ENCODE results near the gene SOST. TPM values are rescaled to one million over a fixed set of nuclear protein-coding genes. Genes with fewer than 3 reads are reported as not detected.

Gene SOST
- total and polyA plus RNA-seq, 2 donors (not counting 1 experiment from before 2014, with no cell fraction given): not detected

DNA sequence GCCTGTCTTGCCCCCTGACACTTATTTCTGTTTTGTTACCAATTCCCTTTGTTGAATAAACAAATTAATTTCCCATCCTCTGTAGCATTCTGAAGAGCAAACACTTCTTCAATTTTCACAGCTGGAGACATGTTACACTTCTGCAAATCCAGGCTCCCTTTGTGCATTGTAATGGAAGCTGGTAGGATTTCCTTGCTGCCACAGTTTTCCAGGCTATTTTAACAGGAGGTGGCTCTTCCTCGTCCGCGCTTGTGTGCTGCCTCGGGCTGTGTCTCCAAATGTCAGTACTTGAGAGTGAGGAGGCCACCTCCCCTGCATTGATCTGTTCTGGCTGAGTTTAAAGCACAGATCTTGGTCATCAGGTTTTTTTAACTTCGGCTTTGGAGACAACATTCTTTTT is 40.0 kb downstream of the SOST start:
- no peaks in the 10 kb centered on the region for H3K9me3 Mint-ChIP-seq (ENCODE audit: insufficient read depth)
- H3K36me3 ChIP-seq (replicated peaks in 1 of 2; ENCODE audit: control extremely low read depth in 1 of 2, control insufficient read depth in 1 of 2, extremely low read depth in 1 of 2, insufficient read depth in 2 of 2, low read length in 1 of 2): no peaks in the 10 kb centered on the region
- TF ChIP-seq, protein P1, sequence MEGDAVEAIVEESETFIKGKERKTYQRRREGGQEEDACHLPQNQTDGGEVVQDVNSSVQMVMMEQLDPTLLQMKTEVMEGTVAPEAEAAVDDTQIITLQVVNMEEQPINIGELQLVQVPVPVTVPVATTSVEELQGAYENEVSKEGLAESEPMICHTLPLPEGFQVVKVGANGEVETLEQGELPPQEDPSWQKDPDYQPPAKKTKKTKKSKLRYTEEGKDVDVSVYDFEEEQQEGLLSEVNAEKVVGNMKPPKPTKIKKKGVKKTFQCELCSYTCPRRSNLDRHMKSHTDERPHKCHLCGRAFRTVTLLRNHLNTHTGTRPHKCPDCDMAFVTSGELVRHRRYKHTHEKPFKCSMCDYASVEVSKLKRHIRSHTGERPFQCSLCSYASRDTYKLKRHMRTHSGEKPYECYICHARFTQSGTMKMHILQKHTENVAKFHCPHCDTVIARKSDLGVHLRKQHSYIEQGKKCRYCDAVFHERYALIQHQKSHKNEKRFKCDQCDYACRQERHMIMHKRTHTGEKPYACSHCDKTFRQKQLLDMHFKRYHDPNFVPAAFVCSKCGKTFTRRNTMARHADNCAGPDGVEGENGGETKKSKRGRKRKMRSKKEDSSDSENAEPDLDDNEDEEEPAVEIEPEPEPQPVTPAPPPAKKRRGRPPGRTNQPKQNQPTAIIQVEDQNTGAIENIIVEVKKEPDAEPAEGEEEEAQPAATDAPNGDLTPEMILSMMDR (IDR thresholded peaks at IDR 0.05): no peak
- no peak for TF ChIP-seq EZH2 (IDR thresholded peaks at IDR 0.05; ENCODE audit: borderline replicate concordance, insufficient read depth, low read depth, low read length, poor library complexity, severe bottlenecking)
- no peak overlapping the region for H3K4me3 ChIP-seq (ENCODE audit: control extremely low read depth in 1 of 5, extremely low read depth in 1 of 5, insufficient read depth in 1 of 5, low read depth in 2 of 5, low read length in 4 of 5)
- peaks cover 20% of the 10 kb centered on the region for H3K27me3 Mint-ChIP-seq
- H3K27ac ChIP-seq (ENCODE audit: low read length in 2 of 2): no peak overlapping the region
- H3K27me3 ChIP-seq (replicated peaks in 1 of 4; ENCODE audit: control extremely low read depth in 1 of 4, control insufficient read depth in 3 of 4, insufficient read depth in 4 of 4, low read length in 3 of 4): peaks cover 0 to 16% (median 2%) of the 10 kb centered on the region in 4 experiments
- no peak overlapping the region for H3K9ac ChIP-seq (ENCODE audit: low read length)
- no peaks in the 10 kb centered on the region for H4K20me1 ChIP-seq (ENCODE audit: control insufficient read depth, insufficient read depth, low read length, poor library complexity, severe bottlenecking)
- H3K4me2 ChIP-seq (replicated peaks; ENCODE audit: low read depth, low read length, poor library complexity, severe bottlenecking): no peak overlapping the region
- WGBS (ENCODE audit: insufficient coverage): 95% methylated on average over 3 of the region's 5 CpGs
- ChIA-PET CTCF (interaction anchor here (1.6 kb wide), 1 partner anchor 44 kb away, joined by 3 read pairs; no protein-coding TSS in a partner anchor), POLR2A (interaction anchor here (0.6 kb wide), 1 partner anchor 142 kb away, joined by 6 read pairs; no protein-coding TSS in a partner anchor)
- no peaks in the 10 kb centered on the region for H3K79me2 ChIP-seq (ENCODE audit: control insufficient read depth, insufficient read depth, low read length)
- DNase-seq (no peak), ATAC-seq (ENCODE audit: low read depth) (no peak)
- H3K4me3 Mint-ChIP-seq: no peak overlapping the region
- H3K4me1 Mint-ChIP-seq: peaks cover 19% of the 10 kb centered on the region
- H3K27ac Mint-ChIP-seq: no peak overlapping the region
- intact Hi-C loops (cut with micrococcal nuclease): no loop called here
- no peaks in the 10 kb centered on the region for H3K9me3 ChIP-seq (ENCODE audit: control extremely low read depth in 1 of 3, control insufficient read depth in 2 of 3, insufficient read depth in 1 of 3, low read length in 2 of 3)
- H3K4me1 ChIP-seq (ENCODE audit: control insufficient read depth in 2 of 2, insufficient read depth in 2 of 2, low read length in 2 of 2): peaks cover 10 to 12% of the 10 kb centered on the region in 2 donors
- H2AFZ ChIP-seq (ENCODE audit: insufficient read depth, low read depth, low read length, poor library complexity, severe bottlenecking): no peak overlapping the region

DNA sequence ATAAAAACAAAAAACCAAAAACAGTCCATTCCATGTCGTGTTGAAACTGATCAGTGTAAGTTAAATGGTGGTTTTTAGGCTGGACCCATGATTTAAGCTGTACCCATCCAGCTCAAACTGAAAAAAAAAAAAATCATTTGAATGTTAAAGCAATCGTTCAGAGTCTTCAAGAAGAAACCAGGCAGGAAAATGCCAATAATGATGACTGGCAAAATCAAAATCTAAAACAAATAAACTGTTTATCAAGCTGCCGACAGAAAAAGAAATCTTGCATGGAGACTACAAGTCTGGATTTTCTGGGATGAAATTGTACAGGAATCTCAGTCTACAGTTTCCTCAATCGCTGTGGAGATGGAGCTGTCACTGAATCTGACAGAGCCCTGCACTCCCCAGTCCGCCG is 40.7 kb downstream of the SOST start:
- Histone ChIP-seq H3K4me2 (replicated peaks; ENCODE audit: low read depth, low read length, poor library complexity, severe bottlenecking) (no peak overlapping the region), H3K27me3 (replicated peaks in 1 of 4; ENCODE audit: control extremely low read depth in 1 of 4, control insufficient read depth in 3 of 4, insufficient read depth in 4 of 4, low read length in 3 of 4) (peaks cover 0 to 22% (median 6%) of the 10 kb centered on the region in 4 experiments), H3K9ac (ENCODE audit: low read length) (no peak overlapping the region), H3K4me1 (ENCODE audit: control insufficient read depth in 2 of 2, insufficient read depth in 2 of 2, low read length in 2 of 2) (peaks cover 16 to 18% of the 10 kb centered on the region in 2 donors), H2AFZ (ENCODE audit: insufficient read depth, low read depth, low read length, poor library complexity, severe bottlenecking) (no peak overlapping the region), H3K9me3 (ENCODE audit: control extremely low read depth in 1 of 3, control insufficient read depth in 2 of 3, insufficient read depth in 1 of 3, low read length in 2 of 3) (no peaks in the 10 kb centered on the region), H4K20me1 (ENCODE audit: control insufficient read depth, insufficient read depth, low read length, poor library complexity, severe bottlenecking) (no peaks in the 10 kb centered on the region), H3K36me3 (replicated peaks in 1 of 2; ENCODE audit: control extremely low read depth in 1 of 2, control insufficient read depth in 1 of 2, extremely low read depth in 1 of 2, insufficient read depth in 2 of 2, low read length in 1 of 2) (no peaks in the 10 kb centered on the region), H3K27ac (ENCODE audit: low read length in 2 of 2) (no peak overlapping the region), H3K79me2 (ENCODE audit: control insufficient read depth, insufficient read depth, low read length) (no peaks in the 10 kb centered on the region), H3K4me3 (ENCODE audit: control extremely low read depth in 1 of 5, extremely low read depth in 1 of 5, insufficient read depth in 1 of 5, low read depth in 2 of 5, low read length in 4 of 5) (no peak overlapping the region)
- intact Hi-C loops (cut with micrococcal nuclease): no loop called here
- Mint-ChIP-seq H3K27me3 (peaks cover 26% of the 10 kb centered on the region), H3K4me1 (peaks cover 23% of the 10 kb centered on the region), H3K27ac (no peak overlapping the region), H3K9me3 (ENCODE audit: insufficient read depth) (no peaks in the 10 kb centered on the region), H3K4me3 (no peak overlapping the region)
- CTCF ChIA-PET: interaction anchor here (1.6 kb wide), 1 partner anchor 45 kb away, joined by 3 read pairs; no protein-coding TSS in a partner anchor
- ATAC-seq (ENCODE audit: low read depth): no peak
- POLR2A ChIA-PET: no interaction called here
- DNase-seq: no peak
- 94% methylated on average over 3 of the region's 6 CpGs for WGBS (ENCODE audit: insufficient coverage)
- TF ChIP-seq, protein P1 (IDR thresholded peaks at IDR 0.05): no peak
- no peak for TF ChIP-seq EZH2 (IDR thresholded peaks at IDR 0.05; ENCODE audit: borderline replicate concordance, insufficient read depth, low read depth, low read length, poor library complexity, severe bottlenecking)

Data from B cell (primary cell).